HepG2 (cell line): ENCODE measurements around the gene CLEC18B. TPM values are rescaled to one million over a fixed set of nuclear protein-coding genes. Genes with fewer than 3 reads are reported as not detected.

Experiments used
- ARID4A ChIP-seq: sonication (generic); formaldehyde crosslinking; IDR thresholded peaks from 2 replicates; pipeline ENCODE4 v1.5.0; 2020; ENCODE audit warnings: mild to moderate bottlenecking, missing genetic modification reagents, borderline replicate concordance
- SOX5 ChIP-seq: IDR thresholded peaks from 2 replicates; pipeline ENCODE4 v1.6.1; 2016; ENCODE audit warnings: borderline replicate concordance
- TGIF2 ChIP-seq: IDR thresholded peaks from 2 replicates; pipeline ENCODE4 v1.6.1; 2016; ENCODE audit warnings: control low read depth, missing compliant biosample characterization
- ZNF691 ChIP-seq: sonication (generic); formaldehyde crosslinking; IDR thresholded peaks from 2 replicates; pipeline ENCODE4 v1.4.0; 2020; ENCODE audit warnings: missing genetic modification reagents, low read depth, mild to moderate bottlenecking, borderline replicate concordance
- polyA plus RNA-seq, 8 experiments: library from polyadenylated mRNA; depleted of rRNA in 3 of 8; stranded (reverse) in 7 of 8; unstranded in 1 of 8; fragments of >200 nt; fragmentation: Illumina TruSeq in 4 of 8; extraction: Trizol in 4 of 8; gene quantifications; 2 replicates each; pipeline versions ENCODE4 v1.2.1 to v1.2.3, GENCODE V29; 2011 to 2016; ENCODE audit warnings: low read depth in 4 of 8, missing spikeins in 1 of 8, mixed read lengths in 1 of 8; ENCODE audit not compliant: insufficient read depth in 1 of 8
- total RNA-seq, 5 experiments: library from RNA; depleted of rRNA; stranded (reverse); fragments of >200 nt; fragmentation: Illumina TruSeq; extraction: Trizol; gene quantifications; 2 replicates each; pipeline ENCODE4 v1.2.3, GENCODE V29; 2016; ENCODE audit warnings: low read depth in 1 of 5
- TF ChIP-seq, protein P1 (sequence below): IDR thresholded peaks from 2 replicates; pipeline ENCODE4 v1.6.1; 2016; ENCODE audit warnings: mild to moderate bottlenecking, missing biosample characterization, missing genetic modification reagents
- TF ChIP-seq, protein P2 (sequence below): sonication (generic); formaldehyde crosslinking; IDR thresholded peaks from 2 replicates; pipeline ENCODE4 v1.4.0; 2020; ENCODE audit warnings: missing genetic modification reagents, borderline replicate concordance
- TF ChIP-seq, protein P3 (sequence below): sonication (generic); formaldehyde crosslinking; IDR thresholded peaks from 2 replicates; pipeline ENCODE4 v1.4.0; 2020; ENCODE audit warnings: missing genetic modification reagents
- TF ChIP-seq, protein P4 (sequence below): fragments of 450-650 bp; IDR thresholded peaks from 2 replicates; pipeline ENCODE4 v1.6.1; 2016
- TF ChIP-seq, protein P5 (sequence below): IDR thresholded peaks from 2 replicates; pipeline ENCODE4 v1.6.1; 2016

The CLEC18B gene
- total and polyA plus RNA-seq, 2 of the 13 experiments (the other 11 are each of a cell fraction or from before 2014, with no cell fraction given) = 0.31 to 1.1 TPM

DNA sequence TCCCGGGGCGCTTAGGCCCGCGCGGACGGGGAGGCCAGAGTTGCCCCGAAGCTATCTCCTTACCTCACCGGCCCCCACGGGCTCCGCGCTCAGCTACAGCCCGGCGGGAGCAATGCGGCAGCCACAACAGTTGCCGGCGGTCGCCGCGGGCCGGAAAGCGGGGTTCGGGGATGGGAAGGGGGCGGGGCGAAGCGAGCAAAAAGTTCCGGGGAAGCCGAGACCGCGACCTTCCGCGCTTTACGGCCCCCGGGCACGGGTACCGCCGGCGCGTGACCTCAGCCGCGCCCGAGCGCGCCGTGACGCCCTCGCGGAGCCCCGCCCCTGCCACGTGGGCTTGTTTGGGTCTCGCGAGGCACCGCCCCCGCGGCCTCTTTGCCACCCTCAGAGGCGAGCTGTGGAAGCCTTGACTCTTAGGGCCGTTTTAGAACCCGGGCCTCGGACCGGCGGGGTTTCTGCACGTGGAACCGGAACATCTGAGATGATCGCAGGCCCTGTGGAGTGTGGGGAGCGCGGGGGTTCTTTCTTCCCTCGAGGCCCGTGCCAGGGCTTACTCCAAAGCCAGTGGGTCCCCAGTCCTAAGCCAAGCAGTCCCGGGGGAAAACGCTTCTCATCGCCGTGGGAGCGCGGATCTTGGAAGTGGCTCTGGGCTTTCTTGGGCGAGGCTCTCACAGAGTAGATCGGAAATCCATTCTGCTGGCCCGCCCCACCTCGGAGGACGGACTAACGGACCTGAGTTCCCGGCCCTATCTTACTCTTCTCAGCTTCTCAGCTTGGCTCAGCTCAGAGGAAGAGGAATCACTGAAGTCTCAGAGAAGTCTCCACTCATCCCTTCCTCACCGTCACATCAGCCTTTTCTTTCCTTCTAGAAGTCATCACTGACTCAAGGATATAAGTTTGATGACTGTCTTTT, 53.0 kb downstream of the CLEC18B start (continued):
- TF ChIP-seq, protein P1, sequence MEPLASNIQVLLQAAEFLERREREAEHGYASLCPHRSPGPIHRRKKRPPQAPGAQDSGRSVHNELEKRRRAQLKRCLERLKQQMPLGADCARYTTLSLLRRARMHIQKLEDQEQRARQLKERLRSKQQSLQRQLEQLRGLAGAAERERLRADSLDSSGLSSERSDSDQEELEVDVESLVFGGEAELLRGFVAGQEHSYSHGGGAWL (CRISPR knock-in tag) = peak; percentile 77
- peak; percentile 57; the same call in 1 of the 2 replicates for TF ChIP-seq TGIF2 (CRISPR knock-in tag)
- TF ChIP-seq, protein P2, sequence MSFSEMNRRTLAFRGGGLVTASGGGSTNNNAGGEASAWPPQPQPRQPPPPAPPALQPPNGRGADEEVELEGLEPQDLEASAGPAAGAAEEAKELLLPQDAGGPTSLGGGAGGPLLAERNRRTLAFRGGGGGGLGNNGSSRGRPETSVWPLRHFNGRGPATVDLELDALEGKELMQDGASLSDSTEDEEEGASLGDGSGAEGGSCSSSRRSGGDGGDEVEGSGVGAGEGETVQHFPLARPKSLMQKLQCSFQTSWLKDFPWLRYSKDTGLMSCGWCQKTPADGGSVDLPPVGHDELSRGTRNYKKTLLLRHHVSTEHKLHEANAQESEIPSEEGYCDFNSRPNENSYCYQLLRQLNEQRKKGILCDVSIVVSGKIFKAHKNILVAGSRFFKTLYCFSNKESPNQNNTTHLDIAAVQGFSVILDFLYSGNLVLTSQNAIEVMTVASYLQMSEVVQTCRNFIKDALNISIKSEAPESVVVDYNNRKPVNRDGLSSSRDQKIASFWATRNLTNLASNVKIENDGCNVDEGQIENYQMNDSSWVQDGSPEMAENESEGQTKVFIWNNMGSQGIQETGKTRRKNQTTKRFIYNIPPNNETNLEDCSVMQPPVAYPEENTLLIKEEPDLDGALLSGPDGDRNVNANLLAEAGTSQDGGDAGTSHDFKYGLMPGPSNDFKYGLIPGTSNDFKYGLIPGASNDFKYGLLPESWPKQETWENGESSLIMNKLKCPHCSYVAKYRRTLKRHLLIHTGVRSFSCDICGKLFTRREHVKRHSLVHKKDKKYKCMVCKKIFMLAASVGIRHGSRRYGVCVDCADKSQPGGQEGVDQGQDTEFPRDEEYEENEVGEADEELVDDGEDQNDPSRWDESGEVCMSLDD = peak; percentile 61; the same call in 1 of the 2 replicates
- peak; percentile 90 for TF ChIP-seq ARID4A (CRISPR knock-in tag)
- TF ChIP-seq SOX5 = peak; percentile 31; the same call in 1 of the 2 replicates
- TF ChIP-seq, protein P3, sequence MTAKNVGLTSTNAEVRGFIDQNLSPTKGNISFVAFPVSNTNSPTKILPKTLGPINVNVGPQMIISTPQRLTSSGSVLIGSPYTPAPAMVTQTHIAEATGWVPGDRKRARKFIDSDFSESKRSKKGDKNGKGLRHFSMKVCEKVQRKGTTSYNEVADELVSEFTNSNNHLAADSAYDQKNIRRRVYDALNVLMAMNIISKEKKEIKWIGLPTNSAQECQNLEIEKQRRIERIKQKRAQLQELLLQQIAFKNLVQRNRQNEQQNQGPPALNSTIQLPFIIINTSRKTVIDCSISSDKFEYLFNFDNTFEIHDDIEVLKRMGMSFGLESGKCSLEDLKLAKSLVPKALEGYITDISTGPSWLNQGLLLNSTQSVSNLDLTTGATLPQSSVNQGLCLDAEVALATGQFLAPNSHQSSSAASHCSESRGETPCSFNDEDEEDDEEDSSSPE (CRISPR knock-in tag) = peak; percentile 85
- 0 out of 2 replicates have a peak, but pooled peaks have one; percentile 73 for TF ChIP-seq ZNF691 (CRISPR knock-in tag)
- TF ChIP-seq, protein P4, sequence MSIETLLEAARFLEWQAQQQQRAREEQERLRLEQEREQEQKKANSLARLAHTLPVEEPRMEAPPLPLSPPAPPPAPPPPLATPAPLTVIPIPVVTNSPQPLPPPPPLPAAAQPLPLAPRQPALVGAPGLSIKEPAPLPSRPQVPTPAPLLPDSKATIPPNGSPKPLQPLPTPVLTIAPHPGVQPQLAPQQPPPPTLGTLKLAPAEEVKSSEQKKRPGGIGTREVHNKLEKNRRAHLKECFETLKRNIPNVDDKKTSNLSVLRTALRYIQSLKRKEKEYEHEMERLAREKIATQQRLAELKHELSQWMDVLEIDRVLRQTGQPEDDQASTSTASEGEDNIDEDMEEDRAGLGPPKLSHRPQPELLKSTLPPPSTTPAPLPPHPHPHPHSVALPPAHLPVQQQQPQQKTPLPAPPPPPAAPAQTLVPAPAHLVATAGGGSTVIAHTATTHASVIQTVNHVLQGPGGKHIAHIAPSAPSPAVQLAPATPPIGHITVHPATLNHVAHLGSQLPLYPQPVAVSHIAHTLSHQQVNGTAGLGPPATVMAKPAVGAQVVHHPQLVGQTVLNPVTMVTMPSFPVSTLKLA = peak; percentile 96
- TF ChIP-seq, protein P5, sequence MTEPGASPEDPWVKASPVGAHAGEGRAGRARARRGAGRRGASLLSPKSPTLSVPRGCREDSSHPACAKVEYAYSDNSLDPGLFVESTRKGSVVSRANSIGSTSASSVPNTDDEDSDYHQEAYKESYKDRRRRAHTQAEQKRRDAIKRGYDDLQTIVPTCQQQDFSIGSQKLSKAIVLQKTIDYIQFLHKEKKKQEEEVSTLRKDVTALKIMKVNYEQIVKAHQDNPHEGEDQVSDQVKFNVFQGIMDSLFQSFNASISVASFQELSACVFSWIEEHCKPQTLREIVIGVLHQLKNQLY (CRISPR knock-in tag) = peak; percentile 67; the same call in 1 of the 2 replicates
